ENCODE measurements around the gene TUBD1.
"Not testable (repeated sequence)": the region's sequence is repeated elsewhere in the genome, so short reads cannot be mapped to it uniquely, and the experiment has no call there.

The TUBD1 gene

GRCh38 chr17:59842901-59843652, 49.7 kb downstream of the TUBD1 start:
- Mint-ChIP-seq H3K4me1 (ENCODE audit: low read depth) (peaks cover 56% of the 10 kb centered on the region), H3K27me3 (no peaks in the 10 kb centered on the region), H3K4me3 (peak overlapping the region; percentile 100), H3K9me3 (ENCODE audit: low read depth) (no peaks in the 10 kb centered on the region), H3K36me3 (peaks cover 40% of the 10 kb centered on the region), H3K27ac (peak overlapping the region; percentile 100)

GRCh38 chr17:59841882-59842263, 50.9 kb downstream of the TUBD1 start:
- not testable (repeated sequence) for H3K9me3 Mint-ChIP-seq (ENCODE audit: low read depth); H3K27me3 Mint-ChIP-seq
- Mint-ChIP-seq H3K4me3 (peak overlapping the region; percentile 100), H3K27ac (peak overlapping the region; percentile 100), H3K36me3 (peaks cover 42% of the 10 kb centered on the region), H3K4me1 (ENCODE audit: low read depth) (peaks cover 54% of the 10 kb centered on the region)

- Mint-ChIP-seq H3K27ac (peak overlapping the region; percentile 100), H3K36me3 (peaks cover 42% of the 10 kb centered on the region), H3K4me1 (ENCODE audit: low read depth) (peaks cover 53% of the 10 kb centered on the region), H3K4me3 (peak overlapping the region; percentile 100)
- H3K27me3 Mint-ChIP-seq; H3K9me3 Mint-ChIP-seq (ENCODE audit: low read depth): not testable (repeated sequence)
Measured at GRCh38 chr17:59841091-59841881, 51.5 kb downstream of the TUBD1 start.

- Mint-ChIP-seq H3K9me3 (ENCODE audit: low read depth) (no peaks in the 10 kb centered on the region), H3K27ac (peak overlapping the region; percentile 100), H3K36me3 (peaks cover 42% of the 10 kb centered on the region), H3K4me1 (ENCODE audit: low read depth) (peaks cover 50% of the 10 kb centered on the region), H3K4me3 (peak overlapping the region; percentile 100), H3K27me3 (no peaks in the 10 kb centered on the region)
Measured at GRCh38 chr17:59840329-59841090, 52.2 kb downstream of the TUBD1 start.

GRCh38 chr17:59839651-59840328, 53.0 kb downstream of the TUBD1 start:
- Mint-ChIP-seq H3K4me1 (ENCODE audit: low read depth) (peaks cover 43% of the 10 kb centered on the region), H3K36me3 (peaks cover 42% of the 10 kb centered on the region)

GRCh38 chr17:59838052-59838916, 54.5 kb downstream of the TUBD1 start:
- Mint-ChIP-seq H3K27me3 (no peaks in the 10 kb centered on the region), H3K36me3 (peaks cover 45% of the 10 kb centered on the region), H3K4me3 (peak overlapping the region; percentile 100), H3K4me1 (ENCODE audit: low read depth) (peaks cover 34% of the 10 kb centered on the region), H3K27ac (peak overlapping the region; percentile 100), H3K9me3 (ENCODE audit: low read depth) (no peaks in the 10 kb centered on the region)

More at GRCh38 chr17:59839651-59840328, 53.0 kb downstream of the TUBD1 start:
- H3K4me3 Mint-ChIP-seq = peak overlapping the region; percentile 100
- peak overlapping the region; percentile 100 for H3K27ac Mint-ChIP-seq
- no peaks in the 10 kb centered on the region for H3K9me3 Mint-ChIP-seq (ENCODE audit: low read depth)
- H3K27me3 Mint-ChIP-seq = no peaks in the 10 kb centered on the region

GRCh38 chr17:59837308-59838051, 55.3 kb downstream of the TUBD1 start:
- Mint-ChIP-seq H3K36me3 (peaks cover 43% of the 10 kb centered on the region), H3K27me3 (no peaks in the 10 kb centered on the region), H3K4me1 (ENCODE audit: low read depth) (peaks cover 35% of the 10 kb centered on the region), H3K9me3 (ENCODE audit: low read depth) (no peaks in the 10 kb centered on the region), H3K27ac (peak overlapping the region; percentile 100), H3K4me3 (peak overlapping the region; percentile 100)

- peak overlapping the region; percentile 44 for H3K4me3 Mint-ChIP-seq
- H3K27ac Mint-ChIP-seq = peak overlapping the region; percentile 90
- peaks cover 8% of the 10 kb centered on the region for H3K36me3 Mint-ChIP-seq
- no peaks in the 10 kb centered on the region for H3K9me3 Mint-ChIP-seq (ENCODE audit: low read depth)
- H3K27me3 Mint-ChIP-seq = no peaks in the 10 kb centered on the region
- peaks cover 65% of the 10 kb centered on the region for H3K4me1 Mint-ChIP-seq (ENCODE audit: low read depth)
Measured at GRCh38 chr17:59832883-59833379, 59.8 kb downstream of the TUBD1 start.

- no peaks in the 10 kb centered on the region for H3K27me3 Mint-ChIP-seq
- no peaks in the 10 kb centered on the region for H3K9me3 Mint-ChIP-seq (ENCODE audit: low read depth)
- H3K4me1 Mint-ChIP-seq (ENCODE audit: low read depth) = peaks cover 72% of the 10 kb centered on the region
- peak overlapping the region; percentile 85 for H3K4me3 Mint-ChIP-seq
- peaks cover 6% of the 10 kb centered on the region for H3K36me3 Mint-ChIP-seq
- H3K27ac Mint-ChIP-seq = peak overlapping the region; percentile 100
Measured at GRCh38 chr17:59830846-59831486, 61.8 kb downstream of the TUBD1 start.

GRCh38 chr17:59830007-59830630, 62.6 kb downstream of the TUBD1 start:
- Mint-ChIP-seq H3K27me3 (no peaks in the 10 kb centered on the region), H3K36me3 (peaks cover 6% of the 10 kb centered on the region), H3K9me3 (ENCODE audit: low read depth) (no peaks in the 10 kb centered on the region), H3K27ac (peak overlapping the region; percentile 100), H3K4me3 (peak overlapping the region; percentile 85), H3K4me1 (ENCODE audit: low read depth) (peaks cover 77% of the 10 kb centered on the region)

GRCh38 chr17:59829217-59830006, 63.3 kb downstream of the TUBD1 start:
- H3K36me3 Mint-ChIP-seq = peaks cover 6% of the 10 kb centered on the region
- H3K4me3 Mint-ChIP-seq = peak overlapping the region; percentile 85
- H3K9me3 Mint-ChIP-seq (ENCODE audit: low read depth) = no peaks in the 10 kb centered on the region
- H3K4me1 Mint-ChIP-seq (ENCODE audit: low read depth) = peaks cover 77% of the 10 kb centered on the region
- H3K27ac Mint-ChIP-seq = peak overlapping the region; percentile 100
- no peaks in the 10 kb centered on the region for H3K27me3 Mint-ChIP-seq

GRCh38 chr17:59828819-59829216, 63.9 kb downstream of the TUBD1 start:
- peak overlapping the region; percentile 100 for H3K27ac Mint-ChIP-seq
- H3K4me1 Mint-ChIP-seq (ENCODE audit: low read depth) = peaks cover 77% of the 10 kb centered on the region
- not testable (repeated sequence) for H3K27me3 Mint-ChIP-seq; H3K36me3 Mint-ChIP-seq; H3K9me3 Mint-ChIP-seq (ENCODE audit: low read depth)
- peak overlapping the region; percentile 85 for H3K4me3 Mint-ChIP-seq
